Fibroblast of skin of right biceps (primary cell): ENCODE data around the gene GNA12.
"Not testable (repeated sequence)": the region's sequence is repeated elsewhere in the genome, so short reads cannot be mapped to it uniquely, and the experiment has no call there.

ENCODE experiments used
- DNase-seq: peaks from one replicate; pipeline ENCODE4 v3.0.0-alpha.2; 2013

Gene GNA12

DNA sequence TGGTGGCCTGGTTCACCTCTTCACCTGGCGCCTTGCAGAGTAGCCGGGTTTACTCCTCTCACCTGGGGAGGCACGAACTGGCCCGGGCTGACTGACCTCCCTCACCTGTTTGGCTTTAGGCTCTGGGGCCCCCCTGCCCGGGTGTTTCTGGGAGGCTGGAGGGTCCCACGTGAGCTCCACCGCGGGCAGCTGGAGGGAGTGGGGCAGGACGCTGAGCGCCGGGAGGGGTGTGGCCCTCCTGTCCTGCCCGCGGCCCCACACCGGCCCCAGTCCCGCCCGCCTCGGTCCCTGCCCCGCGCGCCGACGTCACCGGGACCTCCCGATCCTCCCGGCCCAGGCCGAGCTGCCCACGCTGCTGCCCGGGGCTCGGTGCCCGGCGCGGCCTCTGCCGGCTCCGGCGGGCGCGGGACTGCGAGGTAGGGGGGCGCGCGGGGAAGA, 156.2 kb downstream of the GNA12 start, which contains the start of gene AMZ1:
Gene AMZ1, plus strand, starts transcription at position 322 of the 438 bp plus-strand sequence. CDS start 12,250 bp downstream, outside the sequence.
- no peak for DNase-seq

DNA sequence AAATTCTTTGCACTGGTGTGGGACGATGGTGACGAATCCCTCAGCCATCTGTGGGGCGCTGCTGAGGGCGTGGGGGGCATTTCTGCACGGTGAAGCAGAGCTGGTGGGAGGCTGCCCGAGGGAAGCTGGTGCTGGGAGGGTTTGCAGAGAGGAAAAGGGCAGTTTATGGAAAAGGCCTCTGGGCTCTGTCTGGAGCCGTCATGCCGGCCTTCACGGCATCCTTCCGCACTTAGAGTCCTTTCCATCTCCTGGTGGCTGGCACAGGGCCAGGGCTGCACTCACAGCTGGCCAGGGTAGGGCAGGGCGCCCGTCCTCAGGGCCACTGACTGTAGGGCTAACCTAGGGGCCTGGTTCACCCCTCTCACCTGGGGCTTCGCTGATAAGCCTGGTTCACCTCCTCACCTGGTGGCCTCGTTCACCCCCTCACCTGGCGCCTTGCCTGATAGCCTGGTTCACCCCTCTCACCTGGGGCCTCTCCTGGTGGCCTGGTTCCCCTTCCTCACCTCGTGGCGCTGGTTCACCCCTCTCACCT, 156.7 kb downstream of the GNA12 start:
- DNase-seq, result peak; percentile 52

DNA sequence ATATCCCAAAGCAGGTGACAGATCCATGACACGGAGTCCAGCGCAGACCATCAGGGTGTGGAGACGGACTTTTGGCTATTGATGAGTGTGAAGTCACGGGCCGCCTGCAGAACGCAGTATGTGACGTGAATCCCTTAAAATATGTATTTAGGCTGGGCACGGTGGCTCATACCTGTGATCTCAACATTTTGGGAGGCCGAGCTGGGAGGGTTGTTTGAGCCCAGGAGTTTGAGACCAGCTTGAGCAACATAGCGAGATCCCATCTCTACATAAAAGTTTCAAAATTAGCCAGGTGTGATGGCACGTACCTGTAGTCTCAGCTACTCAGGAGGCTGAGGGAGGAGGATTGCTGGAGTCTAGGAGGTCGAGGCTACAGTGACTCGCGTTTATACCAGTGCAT, 158.0 kb downstream of the GNA12 start:
- no peak for DNase-seq

- no peak for DNase-seq
Measured at GRCh38 chr7:2684501-2684900, 159.6 kb downstream of the GNA12 start.

DNA sequence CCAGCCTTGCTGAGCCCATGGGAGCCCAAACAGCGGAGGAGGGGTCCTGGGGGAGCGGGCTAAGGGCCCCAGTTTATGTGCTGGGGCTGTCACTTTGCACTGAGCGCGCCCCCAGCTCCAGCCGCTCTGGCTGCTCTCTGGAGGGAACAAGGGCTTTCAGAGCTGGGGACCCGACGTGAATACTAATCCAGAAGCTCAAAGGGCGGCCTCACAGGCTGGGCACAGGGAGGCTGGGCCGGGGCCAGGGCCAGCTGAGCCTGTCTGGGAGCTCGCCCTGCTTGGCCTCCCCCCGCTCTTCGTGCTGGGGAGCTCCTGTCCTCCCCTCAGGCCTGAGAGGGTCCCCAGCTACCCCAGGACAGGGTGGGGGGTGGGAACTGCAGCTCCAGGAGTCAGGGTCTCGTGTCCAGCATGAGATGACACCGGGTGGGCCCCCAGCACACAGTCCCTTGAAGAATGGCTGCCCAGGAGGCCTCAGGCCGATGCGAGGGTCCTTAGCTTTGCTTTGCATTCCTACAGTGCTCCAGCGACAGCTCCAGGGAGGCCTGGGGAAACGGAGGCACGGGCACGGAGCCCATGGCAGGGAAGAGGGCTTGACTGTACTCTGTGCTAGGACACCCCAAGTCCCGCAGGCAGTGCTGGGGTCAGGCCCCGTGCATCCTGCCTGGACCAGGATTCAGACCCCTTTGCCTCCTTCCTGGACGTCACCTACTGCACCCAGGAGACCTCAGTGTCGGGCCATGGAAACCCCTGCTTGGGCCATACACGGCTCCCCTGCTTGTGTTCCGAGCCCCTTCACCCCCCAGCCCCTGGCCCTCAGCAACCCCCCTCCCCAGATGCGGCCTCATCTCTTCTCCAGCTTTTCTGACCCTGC, 161.9 kb downstream of the GNA12 start:
- no peak for DNase-seq

- DNase-seq, result peak; percentile 52
Measured at GRCh38 chr7:2680792-2681490, 163.2 kb downstream of the GNA12 start.

DNA sequence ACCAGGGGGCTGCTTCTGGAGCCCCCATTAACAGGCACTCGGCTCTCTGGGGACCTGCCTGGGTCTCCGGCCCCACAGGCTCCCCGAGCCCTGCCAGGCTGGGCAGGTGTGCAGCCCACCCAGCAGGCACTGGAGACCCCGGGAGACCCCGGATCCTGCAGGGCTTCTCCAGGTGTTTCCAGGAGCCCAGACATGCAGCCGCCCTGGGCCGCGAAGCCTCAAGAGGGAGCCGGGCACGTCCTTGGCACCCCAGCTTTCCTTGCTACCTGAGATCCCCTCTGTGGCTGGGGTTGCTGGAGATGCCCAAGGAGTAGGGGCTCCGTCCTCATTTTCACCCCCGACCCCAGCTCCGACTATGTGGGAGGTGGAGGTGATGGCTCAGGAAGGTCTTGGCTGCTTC, 163.9 kb downstream of the GNA12 start:
- no peak for DNase-seq

- not testable (repeated sequence) for DNase-seq
Measured at GRCh38 chr7:2679135-2680127, 164.7 kb downstream of the GNA12 start.

DNA sequence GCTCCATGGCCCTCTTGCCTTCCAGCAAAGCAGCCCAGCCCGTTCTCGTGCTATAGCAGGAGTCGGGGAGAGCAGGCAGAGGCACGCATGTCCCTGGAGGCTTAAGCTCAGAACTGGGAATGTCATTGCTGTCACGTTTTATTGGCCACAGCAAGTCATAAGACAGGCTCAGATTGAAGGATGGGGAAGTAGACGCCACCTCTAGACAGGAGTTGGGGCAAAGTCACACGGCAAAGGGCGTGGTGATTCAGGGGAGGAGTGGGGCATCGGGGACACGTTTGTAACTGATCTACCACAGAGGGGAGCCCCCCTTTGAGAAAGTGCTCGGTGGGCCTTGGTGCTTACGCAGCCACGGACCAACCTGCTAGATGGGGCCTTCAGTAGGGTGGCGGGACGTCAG, 165.7 kb downstream of the GNA12 start:
- not testable (repeated sequence) for DNase-seq
